MM.1S (cell line): ENCODE results near the gene HSPB8.

Experiments used
- EZH2 ChIP-seq: fragments of 300-600 bp; sonication (generic); optimal IDR thresholded peaks from 2 replicates; pipeline ENCODE3; 2017; ENCODE audit warnings: low read depth, mild to moderate bottlenecking, antibody characterized with exemption, low read length, mixed read lengths
- EZH2phosphoT487 ChIP-seq: fragments of 300-600 bp; sonication (generic); IDR thresholded peaks from 2 replicates; pipeline ENCODE4 v1.6.1; 2018; ENCODE audit warnings: antibody characterized with exemption, low read length
- TF ChIP-seq, protein P1 (sequence below): fragments of 300-600 bp; sonication (generic); IDR thresholded peaks from 2 replicates; pipeline ENCODE4 v1.5.1; 2016; ENCODE audit warnings: antibody characterized with exemption, low read length, mixed read lengths

DNA sequence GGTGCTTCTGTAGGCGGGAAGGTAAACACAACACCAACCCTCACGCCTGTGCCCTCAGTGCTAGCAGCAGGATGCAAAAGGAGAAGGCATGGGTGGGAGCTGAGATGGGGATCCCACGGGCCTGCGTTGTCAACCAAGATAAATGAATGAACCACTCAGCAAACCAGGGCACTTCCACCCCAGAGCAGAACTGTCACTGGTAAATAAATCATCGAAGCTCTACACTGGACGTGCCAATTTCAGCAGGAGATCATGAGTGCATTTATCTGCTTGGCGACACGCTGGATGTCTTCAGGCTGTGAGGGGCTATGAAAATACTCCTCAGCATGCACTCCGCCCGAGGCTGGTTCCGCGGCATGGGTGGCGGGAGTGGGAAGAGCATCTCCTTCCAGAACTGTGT, 33.2 kb downstream of the HSPB8 start:
- TF ChIP-seq, protein P1, sequence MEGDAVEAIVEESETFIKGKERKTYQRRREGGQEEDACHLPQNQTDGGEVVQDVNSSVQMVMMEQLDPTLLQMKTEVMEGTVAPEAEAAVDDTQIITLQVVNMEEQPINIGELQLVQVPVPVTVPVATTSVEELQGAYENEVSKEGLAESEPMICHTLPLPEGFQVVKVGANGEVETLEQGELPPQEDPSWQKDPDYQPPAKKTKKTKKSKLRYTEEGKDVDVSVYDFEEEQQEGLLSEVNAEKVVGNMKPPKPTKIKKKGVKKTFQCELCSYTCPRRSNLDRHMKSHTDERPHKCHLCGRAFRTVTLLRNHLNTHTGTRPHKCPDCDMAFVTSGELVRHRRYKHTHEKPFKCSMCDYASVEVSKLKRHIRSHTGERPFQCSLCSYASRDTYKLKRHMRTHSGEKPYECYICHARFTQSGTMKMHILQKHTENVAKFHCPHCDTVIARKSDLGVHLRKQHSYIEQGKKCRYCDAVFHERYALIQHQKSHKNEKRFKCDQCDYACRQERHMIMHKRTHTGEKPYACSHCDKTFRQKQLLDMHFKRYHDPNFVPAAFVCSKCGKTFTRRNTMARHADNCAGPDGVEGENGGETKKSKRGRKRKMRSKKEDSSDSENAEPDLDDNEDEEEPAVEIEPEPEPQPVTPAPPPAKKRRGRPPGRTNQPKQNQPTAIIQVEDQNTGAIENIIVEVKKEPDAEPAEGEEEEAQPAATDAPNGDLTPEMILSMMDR, result no peak
- TF ChIP-seq EZH2 (no peak), EZH2phosphoT487 (no peak)
